Testis (tissue), 2 donors: Measurements from ENCODE around the gene MUC13.

Source experiments
- POLR2A ChIP-seq: fragments of 450-650 bp; IDR thresholded peaks from one replicate; pipeline ENCODE4 v1.6.1; 2017; ENCODE audit warnings: antibody characterized with exemption, mild to moderate bottlenecking, moderate library complexity
- TF ChIP-seq, protein P1 (sequence below), 3 experiments: fragments of 450-650 bp in 2 of 3; fragments of 200-600 bp in 1 of 3; sonication (generic) in 1 of 3; IDR thresholded peaks; one replicate each; pipeline ENCODE4 v1.5.1; 2016 to 2019; ENCODE audit warnings: antibody characterized with exemption in 3 of 3, mild to moderate bottlenecking in 2 of 3, moderate library complexity in 1 of 3

DNA sequence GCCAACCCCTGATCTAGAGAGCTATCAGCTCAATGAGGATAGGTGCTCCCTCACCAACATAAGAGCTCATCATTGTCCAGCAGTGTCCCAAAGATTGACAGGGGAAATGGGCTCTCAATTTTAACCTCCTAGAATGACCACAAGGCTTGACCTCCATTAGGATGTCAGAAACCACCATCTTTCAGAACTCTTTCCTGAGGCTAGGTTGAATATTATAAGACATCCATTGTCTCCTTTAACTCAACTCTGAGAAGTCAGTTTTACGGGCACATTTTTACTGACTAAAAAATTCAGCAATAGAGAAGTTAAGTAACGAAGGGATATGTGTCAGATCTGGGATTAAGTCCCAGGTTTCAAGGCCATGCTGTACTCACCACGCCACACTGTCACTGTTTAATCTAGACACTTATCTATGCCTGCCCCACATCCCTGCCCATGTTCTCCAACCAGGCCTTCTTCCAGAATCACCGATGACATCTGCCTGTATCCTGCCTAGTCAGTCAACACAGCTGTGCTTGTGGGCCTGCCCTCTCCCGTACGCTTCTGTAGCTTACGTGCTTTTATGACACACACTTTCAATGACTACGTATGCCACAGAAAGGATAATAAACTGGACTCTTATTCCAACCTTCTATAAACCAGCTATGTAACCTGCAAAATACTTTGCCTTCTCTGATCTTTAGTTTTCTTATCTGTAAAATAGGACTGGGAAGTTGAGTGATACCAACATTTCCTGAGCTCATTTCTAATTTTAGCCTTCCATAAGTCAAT is 17.1 kb upstream of the MUC13 start:
- TF ChIP-seq, protein P1, sequence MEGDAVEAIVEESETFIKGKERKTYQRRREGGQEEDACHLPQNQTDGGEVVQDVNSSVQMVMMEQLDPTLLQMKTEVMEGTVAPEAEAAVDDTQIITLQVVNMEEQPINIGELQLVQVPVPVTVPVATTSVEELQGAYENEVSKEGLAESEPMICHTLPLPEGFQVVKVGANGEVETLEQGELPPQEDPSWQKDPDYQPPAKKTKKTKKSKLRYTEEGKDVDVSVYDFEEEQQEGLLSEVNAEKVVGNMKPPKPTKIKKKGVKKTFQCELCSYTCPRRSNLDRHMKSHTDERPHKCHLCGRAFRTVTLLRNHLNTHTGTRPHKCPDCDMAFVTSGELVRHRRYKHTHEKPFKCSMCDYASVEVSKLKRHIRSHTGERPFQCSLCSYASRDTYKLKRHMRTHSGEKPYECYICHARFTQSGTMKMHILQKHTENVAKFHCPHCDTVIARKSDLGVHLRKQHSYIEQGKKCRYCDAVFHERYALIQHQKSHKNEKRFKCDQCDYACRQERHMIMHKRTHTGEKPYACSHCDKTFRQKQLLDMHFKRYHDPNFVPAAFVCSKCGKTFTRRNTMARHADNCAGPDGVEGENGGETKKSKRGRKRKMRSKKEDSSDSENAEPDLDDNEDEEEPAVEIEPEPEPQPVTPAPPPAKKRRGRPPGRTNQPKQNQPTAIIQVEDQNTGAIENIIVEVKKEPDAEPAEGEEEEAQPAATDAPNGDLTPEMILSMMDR (IDR thresholded peaks at IDR 0.05): no peak
- no peak for TF ChIP-seq POLR2A
